H9 (cell line): ENCODE data around the gene NOS1AP. TPM values are rescaled to one million over a fixed set of nuclear protein-coding genes. Genes with fewer than 3 reads are reported as not detected.

Experiments
- DNase-seq: peaks from one replicate; pipeline ENCODE4 v3.0.0-alpha.2; 2017
- H2AFZ ChIP-seq: one replicate; pipeline ENCODE4 v1.6.1; 2013; ENCODE audit warnings: mild to moderate bottlenecking, low read length, control low read depth, moderate library complexity
- H2AK5ac ChIP-seq: 2 replicates; pipeline ENCODE4 v1.6.1; 2013; ENCODE audit warnings: low read length, control low read depth, mixed read lengths; ENCODE audit not compliant: insufficient read length
- H2BK120ac ChIP-seq: one replicate; pipeline ENCODE4 v1.6.1; 2013; ENCODE audit warnings: low read depth, mild to moderate bottlenecking, low read length, control low read depth, inconsistent platforms; ENCODE audit not compliant: poor library complexity, severe bottlenecking
- H2BK12ac ChIP-seq: 2 replicates; pipeline ENCODE4 v1.6.1; 2013; ENCODE audit warnings: low read length, control low read depth, mixed read lengths, low read depth; ENCODE audit not compliant: insufficient read length
- H2BK15ac ChIP-seq: 2 replicates; pipeline ENCODE4 v1.6.1; 2013; ENCODE audit warnings: low read depth, low read length, control low read depth
- H2BK20ac ChIP-seq: one replicate; pipeline ENCODE4 v1.6.1; 2013; ENCODE audit warnings: low read depth, mild to moderate bottlenecking, low read length, control low read depth, inconsistent platforms; ENCODE audit not compliant: poor library complexity, severe bottlenecking
- H2BK5ac ChIP-seq: 2 replicates; pipeline ENCODE4 v1.6.1; 2013; ENCODE audit warnings: low read length, control low read depth, mixed read lengths; ENCODE audit not compliant: insufficient read length
- H3K14ac ChIP-seq: 2 replicates; pipeline ENCODE4 v1.6.1; 2013; ENCODE audit warnings: low read length, control low read depth; ENCODE audit not compliant: insufficient read depth
- H3K18ac ChIP-seq: 2 replicates; pipeline ENCODE4 v1.6.1; 2013; ENCODE audit warnings: low read depth, mild to moderate bottlenecking, mixed read lengths, low read length, control low read depth; ENCODE audit not compliant: insufficient read length
- H3K23ac ChIP-seq: 2 replicates; pipeline ENCODE4 v1.6.1; 2013; ENCODE audit warnings: low read length, control low read depth, mixed read lengths, low read depth; ENCODE audit not compliant: insufficient read length
- H3K23me2 ChIP-seq: 2 replicates; pipeline ENCODE4 v1.6.1; 2013; ENCODE audit warnings: low read depth, mild to moderate bottlenecking, mixed read lengths, low read length, control low read depth; ENCODE audit not compliant: insufficient read length, poor library complexity, severe bottlenecking
- H3K27ac ChIP-seq: 2 replicates; pipeline ENCODE4 v1.5.1; 2013; ENCODE audit warnings: low read length, control low read depth, mixed read lengths, low read depth; ENCODE audit not compliant: insufficient read length
- H3K27me3 ChIP-seq: 2 replicates; pipeline ENCODE4 v1.6.1; 2013; ENCODE audit warnings: low read length, control low read depth, inconsistent platforms; ENCODE audit not compliant: insufficient read depth
- H3K4ac ChIP-seq: 2 replicates; pipeline ENCODE4 v1.6.1; 2013; ENCODE audit warnings: low read depth, mild to moderate bottlenecking, control low read depth, inconsistent platforms, low read length, moderate library complexity
- H3K4me1 ChIP-seq: 2 replicates; pipeline ENCODE4 v1.6.1; 2013; ENCODE audit warnings: low read length, control low read depth, inconsistent platforms; ENCODE audit not compliant: insufficient read depth
- H3K4me2 ChIP-seq: 2 replicates; pipeline ENCODE4 v1.6.1; 2013; ENCODE audit warnings: low read length, control low read depth, mixed read lengths; ENCODE audit not compliant: insufficient read length, insufficient read depth
- H3K56ac ChIP-seq: 2 replicates; pipeline ENCODE4 v1.6.1; 2013; ENCODE audit warnings: low read depth, mild to moderate bottlenecking, mixed read lengths, low read length, control low read depth; ENCODE audit not compliant: insufficient read length
- H3K79me1 ChIP-seq: 2 replicates; pipeline ENCODE4 v1.6.1; 2013; ENCODE audit warnings: low read depth, mild to moderate bottlenecking, moderate library complexity, low read length, control low read depth, inconsistent platforms; ENCODE audit not compliant: insufficient read depth, poor library complexity, severe bottlenecking
- H3K79me2 ChIP-seq: 2 replicates; pipeline ENCODE4 v1.6.1; 2013; ENCODE audit warnings: low read length, control low read depth, inconsistent platforms; ENCODE audit not compliant: insufficient read depth
- H3K9ac ChIP-seq: 2 replicates; pipeline ENCODE4 v1.6.1; 2013; ENCODE audit warnings: low read length, control low read depth, mixed read lengths; ENCODE audit not compliant: insufficient read length; ENCODE audit errors: extremely low read depth
- H3K9me3 ChIP-seq: one replicate; pipeline ENCODE4 v1.6.1; 2013; ENCODE audit warnings: low read depth, low read length, inconsistent platforms; ENCODE audit not compliant: control insufficient read depth
- H3T11ph ChIP-seq: one replicate; pipeline ENCODE4 v1.6.1; 2013; ENCODE audit warnings: mild to moderate bottlenecking, low read length, control low read depth, inconsistent platforms
- H4K20me1 ChIP-seq: one replicate; pipeline ENCODE4 v1.6.1; 2013; ENCODE audit not compliant: control insufficient read depth, insufficient read length, insufficient read depth
- H4K5ac ChIP-seq: 2 replicates; pipeline ENCODE4 v1.6.1; 2013; ENCODE audit warnings: low read depth, mild to moderate bottlenecking, mixed read lengths, low read length, control low read depth; ENCODE audit not compliant: insufficient read length
- H4K8ac ChIP-seq: replicated peaks from 2 replicates; pipeline ENCODE4 v1.6.1; 2013; ENCODE audit warnings: low read length, control low read depth, mixed read lengths, low read depth; ENCODE audit not compliant: insufficient read length
- H4K91ac ChIP-seq: 2 replicates; pipeline ENCODE4 v1.6.1; 2013; ENCODE audit warnings: low read depth, mild to moderate bottlenecking, moderate library complexity, mixed read lengths, low read length, control low read depth; ENCODE audit not compliant: insufficient read length
- H3K27ac Mint-ChIP-seq, 3 experiments: 2 replicates in 2 of 3; 3 replicates in 1 of 3; pipeline ENCODE4 v1.8.0; 2020 to 2021; ENCODE audit warnings: mixed read lengths in 3 of 3, mild to moderate bottlenecking in 1 of 3, moderate library complexity in 1 of 3
- H3K27me3 Mint-ChIP-seq: 2 replicates; pipeline ENCODE4 v1.8.0; 2021; ENCODE audit warnings: low read depth, mild to moderate bottlenecking, moderate library complexity, mixed read lengths
- H3K36me3 Mint-ChIP-seq, 3 experiments: 2 replicates in 2 of 3; 3 replicates in 1 of 3; pipeline ENCODE4 v1.8.0; 2020 to 2021; ENCODE audit warnings: low read depth in 3 of 3, mixed read lengths in 3 of 3; ENCODE audit not compliant: insufficient read depth in 1 of 3
- H3K4me1 Mint-ChIP-seq, 2 experiments: 2 replicates each; pipeline ENCODE4 v1.8.0; 2020; ENCODE audit warnings: mixed read lengths in 2 of 2
- H3K4me3 Mint-ChIP-seq, 2 experiments: 2 replicates in 1 of 2; 3 replicates in 1 of 2; pipeline ENCODE4 v1.8.0; 2020 to 2021; ENCODE audit warnings: mild to moderate bottlenecking in 2 of 2, mixed read lengths in 2 of 2, moderate library complexity in 1 of 2
- H3K9me3 Mint-ChIP-seq, 2 experiments: 2 replicates in 1 of 2; 3 replicates in 1 of 2; pipeline ENCODE4 v1.8.0; 2020; ENCODE audit warnings: mild to moderate bottlenecking in 2 of 2, mixed read lengths in 2 of 2, moderate library complexity in 1 of 2
- CTCF ChIP-seq: fragments of 200-600 bp; sonication (generic); conservative IDR thresholded peaks from 3 replicates; pipeline ENCODE4 v1.8.0; 2021; ENCODE audit warnings: antibody characterized with exemption, mild to moderate bottlenecking
- WGBS: extraction: QIAGEN DNeasy Blood & Tissue Kit; methylation state at CpG from one replicate; pipeline ENCODE4 v1.1.7; 2013; ENCODE audit warnings: missing lambda C conversion rate, low lambda C conversion rate, mixed read lengths; ENCODE audit not compliant: insufficient read length; ENCODE audit errors: extremely low coverage; 5-methylcytosine and 5-hydroxymethylcytosine counted together
- total RNA-seq: library from RNA; stranded (reverse); gene quantifications from 2 replicates; pipeline ENCODE4 v1.2.1, GENCODE V29; 2021

The NOS1AP gene
- total RNA-seq, 1 experiment from 2014 or later, result 8.4 TPM

- Histone ChIP-seq H2AFZ (no peak overlapping the region), H3K23ac (no peak overlapping the region), H3K4me1 (peaks cover 21% of the 10 kb centered on the region; the same call in 1 of the 2 replicates), H3K9ac (no peak overlapping the region), H3K18ac (no peak overlapping the region), H4K91ac (no peak overlapping the region), H3K79me2 (peaks cover 8% of the 10 kb centered on the region; the same call in 1 of the 2 replicates), H2AK5ac (no peak overlapping the region), H3T11ph (no peak overlapping the region), H3K4ac (no peak overlapping the region), H2BK120ac (no peak overlapping the region), H2BK15ac (no peak overlapping the region), H2BK12ac (no peak overlapping the region), H3K23me2 (no peaks in the 10 kb centered on the region), H3K56ac (no peak overlapping the region), H4K20me1 (no peaks in the 10 kb centered on the region), H3K4me2 (no peak overlapping the region), H2BK5ac (no peak overlapping the region), H2BK20ac (peak overlapping the region; percentile 97), H3K27me3 (no peaks in the 10 kb centered on the region), H3K79me1 (no peaks in the 10 kb centered on the region), H4K8ac (no peak overlapping the region), H3K9me3 (no peaks in the 10 kb centered on the region), H3K14ac (no peak overlapping the region), H4K5ac (no peak overlapping the region), H3K27ac (no peak overlapping the region)
- no peak for TF ChIP-seq CTCF
- peaks cover 37 to 44% of the 10 kb centered on the region in 2 experiments for H3K4me1 Mint-ChIP-seq
- no peak for DNase-seq
- H3K27ac Mint-ChIP-seq, result no peak overlapping the region
- 0 out of 7 replicates have a peak, but pooled peaks cover 0 to 3% (median 2%) of the 10 kb centered on the region in 3 experiments for H3K36me3 Mint-ChIP-seq
- H3K9me3 Mint-ChIP-seq, result peaks cover 0 to 3% of the 10 kb centered on the region in 2 experiments; a peak in 1 of 5 replicates
- no peaks in the 10 kb centered on the region for H3K27me3 Mint-ChIP-seq
- no peak overlapping the region for H3K4me3 Mint-ChIP-seq
- WGBS, result no CpG with 5 or more reads among the region's 4 CpGs
Observed at GRCh38 chr1:162196387-162196786, 126.9 kb downstream of the NOS1AP start.
